IgD-negative memory B cell (primary cell): ENCODE data around the gene PODNL1. TPM values are rescaled to one million over a fixed set of nuclear protein-coding genes. Genes with fewer than 3 reads are reported as not detected.

ENCODE experiments used
- H3K27ac Mint-ChIP-seq, 3 donors: one replicate each; pipeline ENCODE4 v1.8.0; 2020 to 2022; ENCODE audit warnings: mild to moderate bottlenecking in 3 of 3, mixed read lengths in 3 of 3, moderate library complexity in 1 of 3
- H3K27me3 Mint-ChIP-seq: one replicate; pipeline ENCODE4 v1.8.0; 2021; ENCODE audit warnings: mixed read lengths
- H3K36me3 Mint-ChIP-seq: one replicate; pipeline ENCODE4 v1.8.0; 2020; ENCODE audit warnings: mild to moderate bottlenecking, mixed read lengths
- H3K4me1 Mint-ChIP-seq, 3 donors: one replicate each; pipeline ENCODE4 v1.8.0; 2020 to 2022; ENCODE audit warnings: mixed read lengths in 3 of 3, mild to moderate bottlenecking in 1 of 3
- H3K4me3 Mint-ChIP-seq, 4 donors: one replicate each; pipeline ENCODE4 v1.8.0; 2020 to 2022; ENCODE audit warnings: mild to moderate bottlenecking in 4 of 4, mixed read lengths in 4 of 4, moderate library complexity in 3 of 4
- H3K9me3 Mint-ChIP-seq, 3 donors: one replicate each; pipeline ENCODE4 v1.8.0; 2020 to 2021; ENCODE audit warnings: mixed read lengths in 3 of 3, mild to moderate bottlenecking in 1 of 3
- polyA plus RNA-seq: library from polyadenylated mRNA; unstranded; fragments of 300-500 nt; fragmentation: Illumina TruSeq; gene quantifications from one replicate; pipeline ENCODE4 v1.2.3, GENCODE V29; 2021

PODNL1 gene
- polyA plus RNA-seq, 1 donor from 2014 or later, result not detected

DNA sequence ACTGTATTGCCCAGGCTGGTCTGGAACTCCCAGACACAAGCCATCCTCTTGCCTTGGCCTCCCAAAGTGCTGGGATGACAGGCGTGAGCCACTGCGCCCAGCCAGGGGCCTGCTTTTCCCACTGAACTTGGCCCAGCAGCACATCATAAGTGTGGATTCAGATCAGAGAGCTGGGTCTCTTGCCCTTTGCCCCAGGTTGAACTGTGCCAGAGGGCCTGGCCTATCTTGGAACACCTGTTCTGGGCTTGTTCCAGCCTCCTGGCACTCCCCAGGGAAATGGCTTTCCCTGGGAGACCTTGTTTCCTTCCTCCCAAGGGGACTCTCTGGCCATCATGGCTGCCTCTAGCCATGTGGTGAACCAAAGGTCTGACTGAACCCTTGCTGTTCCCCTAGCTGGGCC, 28.8 kb downstream of the PODNL1 start:
- H3K9me3 Mint-ChIP-seq, result no peaks in the 10 kb centered on the region

DNA sequence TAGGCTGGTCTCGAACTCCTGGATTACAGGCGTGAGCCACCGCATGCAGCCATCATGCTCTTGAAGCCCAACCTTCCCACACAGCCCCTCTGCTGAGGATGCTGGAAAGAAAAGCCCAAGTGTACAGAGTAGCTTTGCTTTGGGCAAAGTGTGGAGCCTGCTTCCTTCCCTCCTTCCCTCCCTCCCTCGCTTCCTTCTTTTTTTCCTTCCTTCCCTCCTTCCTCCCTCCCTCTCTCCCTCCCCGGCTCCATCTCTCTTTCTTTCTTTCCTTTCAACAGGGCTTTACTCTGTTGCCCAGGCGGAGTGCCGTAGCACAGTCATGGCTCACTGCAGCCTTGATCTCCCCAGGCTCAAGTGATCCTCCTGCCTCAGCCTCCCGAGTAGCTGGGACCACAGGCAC, 29.5 kb downstream of the PODNL1 start:
- Mint-ChIP-seq H3K4me3 (peak overlapping the region in 1 of 4 donors; percentile 17), H3K27me3 (no peaks in the 10 kb centered on the region), H3K36me3 (peaks cover 3% of the 10 kb centered on the region), H3K27ac (no peak overlapping the region), H3K9me3 (no peaks in the 10 kb centered on the region), H3K4me1 (peaks cover 6 to 12% (median 10%) of the 10 kb centered on the region in 3 donors)

More for the DNA sequence above, 28.8 kb downstream of the PODNL1 start:
- no peak overlapping the region for H3K27ac Mint-ChIP-seq
- no peaks in the 10 kb centered on the region for H3K27me3 Mint-ChIP-seq
- H3K36me3 Mint-ChIP-seq, result peaks cover 3% of the 10 kb centered on the region
- peaks cover 6 to 12% (median 10%) of the 10 kb centered on the region in 3 donors for H3K4me1 Mint-ChIP-seq
- no peak overlapping the region for H3K4me3 Mint-ChIP-seq

DNA sequence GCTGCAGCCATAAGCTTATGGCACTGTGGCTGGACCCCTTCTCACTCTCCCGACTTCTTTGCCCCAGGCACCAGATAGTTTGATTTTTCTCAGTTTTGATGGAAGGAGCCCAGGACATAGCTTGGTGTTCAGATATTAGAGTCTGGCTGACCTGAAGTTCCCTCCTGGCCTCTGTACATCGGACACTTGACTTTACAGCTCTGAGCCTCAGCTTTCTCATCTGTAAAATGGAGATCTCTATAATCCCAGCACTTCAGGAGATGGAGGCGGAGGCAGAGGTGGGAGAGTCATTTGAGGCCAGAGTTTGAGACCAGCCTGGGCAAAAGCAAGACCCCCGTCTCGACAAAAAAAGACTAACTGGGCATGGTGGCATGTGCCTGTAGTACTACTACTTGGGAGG, 31.3 kb downstream of the PODNL1 start:
- Mint-ChIP-seq H3K4me1 (peaks cover 6 to 12% (median 10%) of the 10 kb centered on the region in 3 donors), H3K27me3 (no peaks in the 10 kb centered on the region), H3K27ac (peak overlapping the region in 1 of 3 donors; percentile 50), H3K4me3 (peak overlapping the region; percentile 82 to 94 (median 90)), H3K9me3 (no peaks in the 10 kb centered on the region), H3K36me3 (peaks cover 3% of the 10 kb centered on the region)

DNA sequence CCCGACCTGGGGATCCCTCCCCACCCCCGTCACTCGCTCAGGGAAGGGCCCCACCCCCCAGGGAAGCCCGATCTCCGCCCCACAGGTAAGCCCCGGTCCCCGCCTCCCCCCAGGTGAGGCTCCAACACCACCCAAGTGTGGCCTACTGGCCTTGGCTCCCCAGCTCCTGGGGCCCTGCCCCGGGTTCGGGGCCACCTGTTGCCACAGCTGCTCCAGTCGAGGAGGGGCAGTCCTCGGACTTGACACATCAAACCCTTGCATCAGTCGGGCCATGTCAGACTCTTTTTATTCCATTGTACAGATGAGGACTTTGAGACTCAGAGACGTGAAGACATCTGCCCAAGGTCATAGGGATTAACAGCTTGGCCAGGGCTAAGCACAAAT, 31.7 kb downstream of the PODNL1 start:
- Mint-ChIP-seq H3K4me1 (peaks cover 6 to 12% (median 10%) of the 10 kb centered on the region in 3 donors), H3K9me3 (no peaks in the 10 kb centered on the region), H3K27me3 (no peaks in the 10 kb centered on the region), H3K4me3 (peak overlapping the region; percentile 82 to 94 (median 90)), H3K36me3 (peaks cover 3% of the 10 kb centered on the region), H3K27ac (peak overlapping the region in 1 of 3 donors; percentile 50)

DNA sequence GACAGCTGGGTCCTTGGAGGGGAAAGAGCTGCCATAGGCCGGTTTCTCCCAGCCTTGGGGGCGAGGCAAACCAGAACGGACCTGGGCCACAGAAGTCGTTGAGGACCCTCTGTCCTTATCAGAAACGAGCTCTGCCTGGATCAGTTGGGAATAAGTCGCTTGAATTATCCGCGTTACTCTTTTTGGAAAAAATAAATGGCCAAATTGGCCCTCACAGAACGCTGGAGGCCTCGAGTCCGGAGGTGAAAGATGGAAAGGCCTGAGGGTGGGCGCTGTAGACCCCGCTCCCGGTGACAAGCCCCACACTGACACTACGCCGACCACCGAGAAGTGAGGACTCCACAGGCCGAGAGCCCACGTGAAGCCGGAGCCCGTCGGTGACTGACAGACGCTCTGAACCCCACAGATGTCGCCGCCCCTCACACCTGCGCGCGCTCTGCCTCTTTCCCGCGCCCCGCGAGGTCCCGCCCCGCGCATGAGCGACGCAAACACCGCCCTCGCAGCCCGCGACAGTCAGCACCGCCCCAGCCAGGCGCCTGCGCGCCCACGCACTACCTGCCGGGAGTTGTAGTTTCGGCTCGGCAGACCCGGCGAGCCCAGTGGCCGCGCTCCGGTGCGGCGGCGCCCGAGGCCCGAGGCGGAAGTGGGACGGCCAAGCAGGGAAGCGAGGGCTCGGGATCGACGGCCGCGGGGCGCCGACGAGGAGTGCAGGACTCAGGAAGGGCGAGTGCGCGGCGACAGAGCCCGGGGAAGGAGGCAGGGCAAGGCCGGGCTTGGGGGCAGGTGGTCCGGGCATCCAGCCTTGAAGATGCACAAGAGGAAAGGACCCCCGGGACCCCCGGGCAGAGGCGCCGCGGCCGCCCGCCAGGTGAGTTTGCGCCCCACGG, 32.3 kb downstream of the PODNL1 start, which contains the start of the genes BRME1 and CC2D1A:
TSS of gene BRME1 (minus strand) at position 484 of the 887 bp plus-strand sequence. CDS start 1,225 bp downstream, outside the sequence.
TSS of gene CC2D1A (plus strand) at position 568 of the 887 bp plus-strand sequence. CDS start at position 809, 241 bp downstream.
- Mint-ChIP-seq H3K27ac (peak within 1 kb of the TSS; percentile 50 to 96 (median 87)), H3K36me3 (peaks cover 3% of the 10 kb centered on the region), H3K4me1 (peaks cover 6 to 12% (median 10%) of the 10 kb centered on the region in 3 donors), H3K27me3 (no peaks in the 10 kb centered on the region), H3K4me3 (peak within 1 kb of the TSS; percentile 86 to 96 (median 90)), H3K9me3 (no peaks in the 10 kb centered on the region)

DNA sequence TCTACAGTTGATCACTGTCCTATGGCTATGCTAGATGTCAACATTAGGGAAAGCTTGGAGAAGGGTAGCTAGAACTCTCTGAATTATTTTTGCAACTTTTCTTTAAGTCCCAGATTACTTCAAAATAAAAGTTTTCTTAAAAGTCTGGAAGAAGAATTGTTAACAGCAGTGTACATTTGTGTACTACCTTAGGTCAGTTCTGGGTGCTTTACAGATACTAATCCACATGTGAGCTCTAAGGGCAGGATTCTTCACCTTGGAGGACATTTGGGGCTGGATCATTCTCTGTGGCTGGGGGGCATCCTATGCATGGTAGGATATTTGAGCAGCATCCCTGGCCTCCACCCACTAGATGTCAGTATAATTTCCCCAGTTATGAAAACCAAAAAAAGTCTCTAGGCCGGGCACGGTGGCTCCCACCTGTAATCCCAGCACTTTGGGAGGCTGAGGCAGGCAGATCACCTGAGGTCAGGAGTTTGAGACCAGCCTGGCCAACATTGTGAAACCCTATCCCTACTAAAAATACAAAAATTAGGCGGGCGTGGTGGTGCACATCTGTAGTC, 35.1 kb downstream of the PODNL1 start:
- no peaks in the 10 kb centered on the region for H3K27me3 Mint-ChIP-seq
- H3K4me3 Mint-ChIP-seq, result peak overlapping the region in 1 of 4 donors; percentile 87
- peaks cover 6 to 12% (median 10%) of the 10 kb centered on the region in 3 donors for H3K4me1 Mint-ChIP-seq
- peak overlapping the region in 2 of 3 donors; percentile 3 to 46 for H3K27ac Mint-ChIP-seq
- H3K36me3 Mint-ChIP-seq, result no peaks in the 10 kb centered on the region
- no peaks in the 10 kb centered on the region for H3K9me3 Mint-ChIP-seq

DNA sequence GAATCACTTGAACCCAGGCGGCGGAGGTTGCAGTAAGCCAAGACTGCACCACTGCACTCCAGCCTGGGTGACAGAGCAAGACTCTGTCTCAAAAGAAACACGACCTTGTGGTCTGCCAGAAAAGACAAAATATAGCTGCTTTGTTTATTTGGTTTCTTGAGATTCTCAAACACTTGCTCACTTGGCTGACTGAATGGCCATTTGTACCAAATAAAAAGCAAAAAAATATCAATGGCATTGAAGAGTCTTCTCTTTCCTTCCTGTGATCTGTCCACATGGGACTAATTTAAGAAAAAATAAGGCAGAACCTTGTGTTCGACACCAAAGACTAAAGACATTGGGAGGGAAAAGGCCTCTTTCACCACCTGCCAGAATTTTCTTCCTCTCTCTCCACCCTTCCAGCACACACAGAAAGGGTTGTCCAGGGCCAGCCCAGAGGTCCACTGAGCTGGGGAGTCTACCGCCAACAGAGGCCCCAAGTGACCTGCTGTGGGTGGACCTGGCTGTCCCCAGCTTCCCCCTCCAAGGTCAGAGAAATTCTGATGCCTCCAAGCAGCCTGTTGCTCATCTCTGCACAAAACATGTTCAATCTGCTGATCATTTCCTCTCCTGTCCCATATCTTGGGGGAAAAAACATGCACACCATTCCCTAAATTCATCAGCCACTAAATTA, 38.2 kb downstream of the PODNL1 start:
- no peaks in the 10 kb centered on the region for H3K27me3 Mint-ChIP-seq
- H3K4me1 Mint-ChIP-seq, result no peaks in the 10 kb centered on the region
- H3K4me3 Mint-ChIP-seq, result no peak overlapping the region
- H3K27ac Mint-ChIP-seq, result no peak overlapping the region
- no peaks in the 10 kb centered on the region for H3K9me3 Mint-ChIP-seq
- no peaks in the 10 kb centered on the region for H3K36me3 Mint-ChIP-seq

DNA sequence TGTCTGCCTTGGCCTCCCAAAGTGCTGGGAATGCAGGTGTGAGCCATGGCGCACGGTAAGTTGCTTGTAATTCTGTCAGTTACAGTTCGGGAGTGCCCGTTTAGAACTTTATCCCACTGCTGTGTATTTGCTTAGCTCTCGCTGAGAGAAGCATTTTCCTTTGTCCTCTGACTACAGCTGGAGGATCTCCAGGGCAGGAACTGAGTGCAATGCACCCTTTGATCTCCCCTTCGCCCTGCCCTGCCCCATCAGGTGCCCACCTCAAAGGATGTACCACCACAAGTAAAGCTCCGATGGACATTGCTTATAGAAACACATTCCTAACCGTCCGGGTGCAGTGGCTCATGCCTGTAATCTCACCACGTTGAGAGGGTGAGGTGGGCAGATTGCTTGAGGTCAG, 38.8 kb downstream of the PODNL1 start:
- no peak overlapping the region for H3K4me3 Mint-ChIP-seq
- H3K4me1 Mint-ChIP-seq, result no peaks in the 10 kb centered on the region
- no peaks in the 10 kb centered on the region for H3K9me3 Mint-ChIP-seq
- no peaks in the 10 kb centered on the region for H3K27me3 Mint-ChIP-seq
- H3K27ac Mint-ChIP-seq, result no peak overlapping the region
- no peaks in the 10 kb centered on the region for H3K36me3 Mint-ChIP-seq

DNA sequence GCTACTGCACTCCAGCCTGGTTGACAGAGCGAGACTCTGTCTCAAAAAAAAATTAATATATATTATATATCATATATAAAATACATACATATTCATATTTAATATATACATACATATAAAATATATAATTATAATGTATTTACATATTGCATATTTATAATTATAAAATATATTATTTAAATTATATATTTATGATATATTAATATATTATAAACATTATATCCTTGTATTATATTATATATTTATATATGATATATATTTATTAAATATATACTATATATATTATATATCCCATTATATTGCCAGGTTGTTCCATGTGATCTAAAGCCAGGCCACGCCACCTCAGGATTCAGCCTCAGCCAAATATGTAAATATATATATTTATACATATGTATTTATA, 42.0 kb downstream of the PODNL1 start:
- Mint-ChIP-seq H3K9me3 (no peaks in the 10 kb centered on the region), H3K27me3 (no peaks in the 10 kb centered on the region), H3K27ac (no peak overlapping the region), H3K4me3 (no peak overlapping the region), H3K4me1 (no peaks in the 10 kb centered on the region), H3K36me3 (no peaks in the 10 kb centered on the region)

DNA sequence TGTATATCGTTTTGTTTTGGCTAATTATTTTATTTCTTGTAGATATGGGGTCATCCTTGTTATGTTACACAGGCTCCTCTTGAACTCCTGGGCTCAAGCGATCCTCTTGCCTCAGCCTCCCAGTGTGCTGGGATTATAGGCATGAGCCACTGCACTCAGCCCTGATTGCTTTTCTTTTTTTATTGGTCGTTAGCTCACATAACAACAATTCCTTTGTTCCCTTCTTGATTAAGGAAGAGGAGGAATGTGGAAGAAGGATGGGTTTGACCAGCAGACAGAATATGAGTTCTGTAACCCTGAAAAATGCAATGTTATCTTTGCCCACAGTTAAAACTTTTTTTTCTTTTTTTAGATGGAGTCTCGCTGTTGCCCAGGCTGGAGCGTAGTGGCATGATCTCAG, 43.7 kb downstream of the PODNL1 start:
- Mint-ChIP-seq H3K4me1 (no peaks in the 10 kb centered on the region), H3K27me3 (no peaks in the 10 kb centered on the region), H3K9me3 (no peaks in the 10 kb centered on the region), H3K36me3 (no peaks in the 10 kb centered on the region), H3K27ac (no peak overlapping the region), H3K4me3 (peak overlapping the region in 1 of 4 donors; percentile 7)

DNA sequence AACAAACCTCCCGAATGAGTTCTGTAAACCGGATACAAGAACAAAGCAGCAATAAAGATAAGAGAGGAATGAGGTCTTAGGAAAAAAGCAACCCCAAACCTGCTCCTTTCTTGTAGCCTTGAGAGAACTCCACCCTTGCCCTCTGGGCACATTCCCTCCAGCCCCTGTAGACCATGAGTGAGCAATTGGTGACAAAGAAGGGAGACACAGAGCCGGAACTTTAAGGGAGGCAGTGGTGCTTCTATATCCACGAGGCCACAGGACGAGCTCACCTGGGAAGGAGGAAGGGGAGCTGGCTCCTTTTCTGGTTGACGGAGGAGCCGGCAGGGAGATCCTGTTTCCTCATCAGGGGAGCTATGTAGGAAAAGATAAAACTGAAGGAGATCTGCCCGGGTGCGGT, 45.3 kb downstream of the PODNL1 start:
- Mint-ChIP-seq H3K36me3 (no peaks in the 10 kb centered on the region), H3K27ac (peak overlapping the region in 1 of 3 donors; percentile 19), H3K9me3 (no peaks in the 10 kb centered on the region), H3K27me3 (no peaks in the 10 kb centered on the region), H3K4me1 (no peaks in the 10 kb centered on the region), H3K4me3 (no peak overlapping the region)

DNA sequence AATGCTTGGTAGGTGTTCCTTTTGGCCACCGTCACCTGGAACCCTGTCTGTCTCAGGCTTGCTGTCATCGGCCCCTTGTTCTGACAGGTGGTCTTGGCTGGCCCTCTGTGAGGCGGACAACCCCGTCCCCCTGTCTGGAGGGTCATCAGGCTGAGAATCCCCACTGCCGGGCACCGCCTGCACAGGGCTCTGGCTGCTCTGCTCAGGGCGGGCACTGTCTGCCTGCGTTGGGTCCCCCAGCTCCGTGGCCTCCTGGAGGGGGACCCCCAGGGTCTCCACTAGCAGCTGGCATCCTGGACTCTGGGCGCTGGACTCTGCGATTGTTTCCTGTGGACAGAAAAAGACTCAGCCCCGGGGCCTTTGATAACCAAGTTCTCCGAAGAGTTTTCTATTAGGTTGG, 48.1 kb downstream of the PODNL1 start:
- H3K27ac Mint-ChIP-seq, result no peak overlapping the region
- no peaks in the 10 kb centered on the region for H3K9me3 Mint-ChIP-seq
- H3K4me3 Mint-ChIP-seq, result no peak overlapping the region
- H3K4me1 Mint-ChIP-seq, result no peaks in the 10 kb centered on the region
- no peaks in the 10 kb centered on the region for H3K27me3 Mint-ChIP-seq
- no peaks in the 10 kb centered on the region for H3K36me3 Mint-ChIP-seq

DNA sequence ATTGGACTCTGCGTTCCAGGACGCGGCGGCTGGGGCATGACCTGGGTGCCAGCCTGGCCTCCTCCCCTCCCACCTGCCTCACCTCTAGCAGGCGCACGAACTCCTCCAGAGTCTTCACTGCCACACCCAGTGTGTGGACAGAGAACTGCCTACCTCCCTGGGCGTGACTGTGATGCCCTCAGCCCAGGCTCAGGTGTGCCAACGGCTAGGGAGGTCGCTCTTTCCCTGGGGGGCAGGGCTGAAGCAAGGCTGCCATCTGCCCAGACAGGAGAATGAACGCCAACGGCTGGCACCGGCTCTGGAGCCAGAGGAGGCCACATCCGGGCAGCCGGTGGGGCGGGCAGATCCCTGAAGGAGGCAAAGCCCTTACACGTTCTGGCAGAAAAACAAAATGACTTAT, 49.9 kb downstream of the PODNL1 start:
- Mint-ChIP-seq H3K27ac (no peak overlapping the region), H3K27me3 (peaks cover 3% of the 10 kb centered on the region), H3K36me3 (no peaks in the 10 kb centered on the region), H3K4me3 (no peak overlapping the region), H3K4me1 (no peaks in the 10 kb centered on the region), H3K9me3 (no peaks in the 10 kb centered on the region)

DNA sequence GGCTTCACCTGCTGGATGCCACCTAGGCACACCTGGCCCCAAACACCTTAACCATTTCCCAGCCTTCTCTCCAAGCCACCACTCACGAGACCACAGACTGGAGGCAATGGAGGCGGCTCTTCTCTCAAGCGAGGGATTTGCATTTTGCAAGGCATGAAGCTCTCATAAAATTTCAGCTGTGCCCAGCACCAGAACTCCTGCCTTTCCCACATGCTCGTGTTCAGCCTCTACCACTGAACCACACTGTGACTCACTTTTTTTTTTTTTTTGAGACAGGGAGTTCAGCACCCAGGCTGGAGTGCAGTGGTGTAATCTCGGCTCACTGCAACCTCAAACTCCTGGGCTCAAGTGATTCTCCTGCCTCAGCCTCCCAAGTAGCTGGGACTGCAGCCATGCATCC, 50.7 kb downstream of the PODNL1 start:
- Mint-ChIP-seq H3K27ac (no peak overlapping the region), H3K36me3 (no peaks in the 10 kb centered on the region), H3K9me3 (no peaks in the 10 kb centered on the region), H3K4me3 (peak overlapping the region in 1 of 4 donors; percentile 13), H3K4me1 (peaks cover 0 to 1% (median 0%) of the 10 kb centered on the region in 3 donors), H3K27me3 (peaks cover 3% of the 10 kb centered on the region)

DNA sequence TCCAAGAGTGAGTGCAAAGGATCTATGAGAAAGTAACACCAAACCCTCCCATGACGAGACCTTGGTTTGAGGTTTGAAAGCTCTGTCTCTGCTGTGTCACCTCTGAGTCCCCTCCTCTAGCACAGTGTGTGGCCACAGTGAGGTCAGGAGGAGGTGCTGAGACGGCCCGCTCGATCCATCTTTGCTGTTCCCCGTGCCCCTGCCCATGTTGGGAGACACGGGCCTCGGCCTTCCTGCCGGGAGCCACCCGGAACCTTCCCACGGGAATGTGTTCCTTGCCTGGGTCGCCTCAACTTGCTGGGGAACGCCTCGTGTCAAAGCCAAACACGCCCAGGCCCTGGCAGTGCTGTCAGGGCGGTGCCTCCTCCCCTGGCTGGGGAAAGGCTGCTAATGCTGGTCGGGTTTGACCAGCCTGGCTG, 51.2 kb downstream of the PODNL1 start:
- H3K27ac Mint-ChIP-seq, result no peak overlapping the region
- no peaks in the 10 kb centered on the region for H3K36me3 Mint-ChIP-seq
- peaks cover 3 to 5% (median 4%) of the 10 kb centered on the region in 3 donors for H3K4me1 Mint-ChIP-seq
- peaks cover 3% of the 10 kb centered on the region for H3K27me3 Mint-ChIP-seq
- H3K9me3 Mint-ChIP-seq, result no peaks in the 10 kb centered on the region
- no peak overlapping the region for H3K4me3 Mint-ChIP-seq
